NCI-H1436 (cell line): ENCODE measurements around the gene KRTAP6-3.

Experiments
- DNase-seq: peaks from one replicate; lab custom pipeline; 2025; lab: John Stamatoyannopoulos, UW

KRTAP6-3 gene

GRCh38 chr21:30592140-30592539 is at the start of gene KRTAP6-3:
TSS of gene KRTAP6-3 (plus strand) at chr21:30592440. CDS start at chr21:30592446, 6 bp downstream.
- DNase-seq: no peak

GRCh38 chr21:30552782-30553181 is 39.5 kb upstream of the KRTAP6-3 start:
- no peak for DNase-seq

- no peak for DNase-seq
These were observed 37.1 kb upstream of the KRTAP6-3 start for GRCh38 chr21:30555095-30555494.

- DNase-seq: no peak
These were observed 30.9 kb upstream of the KRTAP6-3 start, which contains the start of gene KRTAP19-7 for GRCh38 chr21:30561264-30561895. TSS of gene KRTAP19-7 (minus strand) at chr21:30561314. CDS start at chr21:30561289, 25 bp downstream.

GRCh38 chr21:30561957-30562356 is 30.3 kb upstream of the KRTAP6-3 start:
- DNase-seq: no peak

GRCh38 chr21:30563072-30563471 is 29.2 kb upstream of the KRTAP6-3 start:
- DNase-seq: no peak

- DNase-seq: no peak
These were observed 28.6 kb upstream of the KRTAP6-3 start for GRCh38 chr21:30563630-30564029.

- no peak for DNase-seq
These were observed 24.6 kb upstream of the KRTAP6-3 start for GRCh38 chr21:30567617-30568016.

GRCh38 chr21:30577766-30578165 is 14.5 kb upstream of the KRTAP6-3 start:
- no peak for DNase-seq

- DNase-seq: no peak
These were observed 12.9 kb upstream of the KRTAP6-3 start for GRCh38 chr21:30579346-30579745.

- no peak for DNase-seq
These were observed 12.1 kb upstream of the KRTAP6-3 start for GRCh38 chr21:30580132-30580531.

GRCh38 chr21:30582870-30583269 is 9.4 kb upstream of the KRTAP6-3 start:
- DNase-seq: no peak

GRCh38 chr21:30590297-30590696 is 1.9 kb upstream of the KRTAP6-3 start, which contains the start of gene KRTAP22-2:
TSS of gene KRTAP22-2 (minus strand) at chr21:30590397.
- no peak for DNase-seq

- no peak for DNase-seq
These were observed 6.6 kb downstream of the KRTAP6-3 start, which contains the start of gene KRTAP6-2 for GRCh38 chr21:30598802-30599201. TSS of gene KRTAP6-2 (minus strand) at chr21:30598902. CDS start at chr21:30598874, 28 bp downstream.

GRCh38 chr21:30600787-30601186 is 8.5 kb downstream of the KRTAP6-3 start, which contains the start of gene KRTAP22-1:
TSS of gene KRTAP22-1 (plus strand) at chr21:30601087.
- DNase-seq: no peak

GRCh38 chr21:30605968-30606367 is 13.7 kb downstream of the KRTAP6-3 start:
- no peak for DNase-seq

- DNase-seq: no peak
These were observed 19.9 kb downstream of the KRTAP6-3 start for GRCh38 chr21:30612132-30612531.

- no peak for DNase-seq
These were observed 21.6 kb downstream of the KRTAP6-3 start, which contains the start of gene KRTAP6-1 for GRCh38 chr21:30613836-30614235. TSS of gene KRTAP6-1 (minus strand) at chr21:30613930. CDS start at chr21:30613904, 26 bp downstream.

GRCh38 chr21:30615199-30615598 is 23.0 kb downstream of the KRTAP6-3 start:
- DNase-seq: no peak

- no peak for DNase-seq
These were observed 23.9 kb downstream of the KRTAP6-3 start, which contains the start of gene KRTAP20-1 for GRCh38 chr21:30616125-30616524. TSS of gene KRTAP20-1 (plus strand) at chr21:30616425. CDS start at chr21:30616455, 30 bp downstream.

- no peak for DNase-seq
These were observed 27.8 kb downstream of the KRTAP6-3 start for GRCh38 chr21:30620080-30620479.

- no peak for DNase-seq
These were observed 28.3 kb downstream of the KRTAP6-3 start, which contains the start of gene KRTAP20-4 for GRCh38 chr21:30620522-30620921. TSS of gene KRTAP20-4 (plus strand) at chr21:30620627.

GRCh38 chr21:30623362-30623761 is 31.1 kb downstream of the KRTAP6-3 start:
- no peak for DNase-seq
